Coronary artery (tissue), 2 donors: ENCODE results near the gene SERTM1.
A peak's percentile ranks its signal among the peaks of the same experiment; 100 is the strongest.

Experiments
- DNase-seq: peaks from one replicate; pipeline ENCODE4 v3.0.0-alpha.2; 2017; ENCODE audit warnings: low spot score
- H3K27ac ChIP-seq, 2 donors: fragments of 200-600 bp; sonication (generic); one replicate each; pipeline ENCODE4 v1.5.1; 2016 to 2019
- H3K4me3 ChIP-seq: fragments of 200-600 bp; sonication (generic); 2 replicates; pipeline ENCODE4 v1.5.1; 2016; ENCODE audit warnings: mild to moderate bottlenecking, moderate library complexity
- CTCF ChIP-seq: fragments of 200-600 bp; sonication (generic); IDR thresholded peaks from one replicate; pipeline ENCODE4 v1.5.1; 2019; ENCODE audit warnings: antibody characterized with exemption

The SERTM1 gene

GRCh38 chr13:36673838-36674326, at the start of gene SERTM1:
TSS of gene SERTM1 (plus strand) at chr13:36674020. CDS start at chr13:36695079, 21,059 bp downstream.
- DNase-seq = no peak
- H3K27ac ChIP-seq = no peak within 1 kb of the TSS
- H3K4me3 ChIP-seq = peak within 1 kb of the TSS; percentile 59
- TF ChIP-seq CTCF = no peak

- Histone ChIP-seq H3K27ac (no peak overlapping the region), H3K4me3 (no peak overlapping the region)
- no peak for TF ChIP-seq CTCF
- DNase-seq = no peak
These were observed 45.3 kb upstream of the SERTM1 start for GRCh38 chr13:36628377-36629056.

GRCh38 chr13:36629057-36629385, 44.8 kb upstream of the SERTM1 start:
- TF ChIP-seq CTCF = no peak
- no peak overlapping the region for H3K27ac ChIP-seq
- DNase-seq = no peak
- H3K4me3 ChIP-seq = no peak overlapping the region

- DNase-seq = no peak
- Histone ChIP-seq H3K27ac (no peak overlapping the region), H3K4me3 (no peak overlapping the region)
- TF ChIP-seq CTCF = no peak
These were observed 43.5 kb upstream of the SERTM1 start for GRCh38 chr13:36630181-36630803.

GRCh38 chr13:36639610-36640009, 34.2 kb upstream of the SERTM1 start:
- no peak overlapping the region for H3K27ac ChIP-seq

GRCh38 chr13:36650611-36651010, 23.2 kb upstream of the SERTM1 start:
- DNase-seq = no peak
- no peak overlapping the region for H3K4me3 ChIP-seq
- no peak for TF ChIP-seq CTCF
- no peak overlapping the region for H3K27ac ChIP-seq

More at GRCh38 chr13:36639610-36640009, 34.2 kb upstream of the SERTM1 start:
- no peak for TF ChIP-seq CTCF
- no peak overlapping the region for H3K4me3 ChIP-seq
- DNase-seq = no peak

GRCh38 chr13:36665630-36666029, 8.2 kb upstream of the SERTM1 start:
- Histone ChIP-seq H3K27ac (no peak overlapping the region), H3K4me3 (no peak overlapping the region)
- DNase-seq = no peak
- TF ChIP-seq CTCF = no peak
